Activated CD4-positive, alpha-beta memory T cell treated with anti-CD3 and anti-CD28 coated beads, Interleukin-2, amount 10 ng/mL, durations not matched to agents 7 days and 5 days (primary cell): ENCODE data around the gene STBD1. TPM values are rescaled to one million over a fixed set of nuclear protein-coding genes. Genes with fewer than 3 reads are reported as not detected.

Experiments used
- CTCF ChIA-PET: fragments of 350-600 bp; sonication (Branson Sonifier 250); formaldehyde crosslinking; loops from one replicate; lab custom pipeline; 2021; ENCODE audit warnings: antibody characterized with exemption, inconsistent platforms; lab: Charles Lee
- POLR2A ChIA-PET: fragments of 350-600 bp; sonication (Branson Sonifier 250); formaldehyde crosslinking; loops from one replicate; lab custom pipeline; 2021; ENCODE audit warnings: antibody characterized with exemption; lab: Charles Lee
- DNase-seq: peaks from one replicate; pipeline ENCODE4 v3.0.0-alpha.2; 2020
- H3K27ac Mint-ChIP-seq: one replicate; pipeline ENCODE4 v1.8.0; 2021; ENCODE audit warnings: mild to moderate bottlenecking, mixed read lengths
- H3K27me3 Mint-ChIP-seq: one replicate; pipeline ENCODE4 v1.8.0; 2021; ENCODE audit warnings: mixed read lengths
- H3K36me3 Mint-ChIP-seq: one replicate; pipeline ENCODE4 v1.8.0; 2021; ENCODE audit warnings: low read depth, mixed read lengths
- H3K4me1 Mint-ChIP-seq: one replicate; pipeline ENCODE4 v1.8.0; 2021; ENCODE audit warnings: mixed read lengths
- H3K4me3 Mint-ChIP-seq: one replicate; pipeline ENCODE4 v1.8.0; 2021; ENCODE audit warnings: mild to moderate bottlenecking, mixed read lengths
- H3K9me3 Mint-ChIP-seq: one replicate; pipeline ENCODE4 v1.8.0; 2021; ENCODE audit warnings: mixed read lengths
- total RNA-seq, 2 experiments: library from RNA; stranded (reverse); gene quantifications; one replicate each; pipeline ENCODE4 v1.2.3, GENCODE V29; 2021

Gene STBD1
- total RNA-seq, 2 experiments from 2014 or later = 5.5 to 5.8 TPM

- peaks cover 20% of the 10 kb centered on the region for H3K36me3 Mint-ChIP-seq
- DNase-seq = no peak
- ChIA-PET POLR2A (no interaction called here), CTCF (no interaction called here)
- H3K9me3 Mint-ChIP-seq = peaks cover 6% of the 10 kb centered on the region
- no peak overlapping the region for H3K27ac Mint-ChIP-seq
- peaks cover 7% of the 10 kb centered on the region for H3K27me3 Mint-ChIP-seq
- H3K4me3 Mint-ChIP-seq = no peak overlapping the region
- peaks cover 10% of the 10 kb centered on the region for H3K4me1 Mint-ChIP-seq
Observed at GRCh38 chr4:76311896-76312331, 5.4 kb downstream of the STBD1 start.

GRCh38 chr4:76312457-76312856 lies 5.9 kb downstream of the STBD1 start:
- Mint-ChIP-seq H3K27ac (no peak overlapping the region), H3K27me3 (peaks cover 12% of the 10 kb centered on the region), H3K4me3 (no peak overlapping the region), H3K4me1 (peaks cover 7% of the 10 kb centered on the region), H3K36me3 (peaks cover 21% of the 10 kb centered on the region), H3K9me3 (peaks cover 9% of the 10 kb centered on the region)
- ChIA-PET CTCF (no interaction called here), POLR2A (no interaction called here)
- no peak for DNase-seq

- ChIA-PET POLR2A (no interaction called here), CTCF (no interaction called here)
- Mint-ChIP-seq H3K9me3 (peaks cover 15% of the 10 kb centered on the region), H3K4me3 (no peak overlapping the region), H3K27me3 (peaks cover 20% of the 10 kb centered on the region), H3K36me3 (peaks cover 20% of the 10 kb centered on the region), H3K27ac (no peak overlapping the region), H3K4me1 (peaks cover 2% of the 10 kb centered on the region)
- no peak for DNase-seq
Observed at GRCh38 chr4:76313547-76313946, 7.0 kb downstream of the STBD1 start.

GRCh38 chr4:76315267-76315918 lies 8.9 kb downstream of the STBD1 start:
- peaks cover 26% of the 10 kb centered on the region for H3K27me3 Mint-ChIP-seq
- H3K9me3 Mint-ChIP-seq = peaks cover 24% of the 10 kb centered on the region
- ChIA-PET POLR2A (no interaction called here), CTCF (interaction anchor here (1.4 kb wide), 1 partner anchor 10 kb away, joined by 3 read pairs; no protein-coding TSS in a partner anchor)
- no peaks in the 10 kb centered on the region for H3K4me1 Mint-ChIP-seq
- no peak overlapping the region for H3K4me3 Mint-ChIP-seq
- H3K36me3 Mint-ChIP-seq = peaks cover 6% of the 10 kb centered on the region
- DNase-seq = no peak
- H3K27ac Mint-ChIP-seq = no peak overlapping the region

GRCh38 chr4:76316131-76316530 lies 9.6 kb downstream of the STBD1 start:
- POLR2A ChIA-PET = no interaction called here
- Mint-ChIP-seq H3K27ac (no peak overlapping the region), H3K4me3 (no peak overlapping the region), H3K27me3 (peaks cover 33% of the 10 kb centered on the region), H3K9me3 (peaks cover 30% of the 10 kb centered on the region), H3K4me1 (no peaks in the 10 kb centered on the region), H3K36me3 (peaks cover 6% of the 10 kb centered on the region)
- no peak for DNase-seq
- CTCF ChIA-PET = interaction anchor here (1.2 kb wide), 1 partner anchor 11 kb away, joined by 3 read pairs; no protein-coding TSS in a partner anchor

- POLR2A ChIA-PET = no interaction called here
- Mint-ChIP-seq H3K27ac (no peak overlapping the region), H3K9me3 (peaks cover 38% of the 10 kb centered on the region)
Observed at GRCh38 chr4:76322236-76322635, 15.7 kb downstream of the STBD1 start.

GRCh38 chr4:76325072-76325471 lies 18.5 kb downstream of the STBD1 start:
- CTCF ChIA-PET = no interaction called here
- DNase-seq = no peak
- H3K36me3 Mint-ChIP-seq = peaks cover 9% of the 10 kb centered on the region
- POLR2A ChIA-PET = no interaction called here
- no peaks in the 10 kb centered on the region for H3K4me1 Mint-ChIP-seq
- H3K27ac Mint-ChIP-seq = no peak overlapping the region
- peaks cover 28% of the 10 kb centered on the region for H3K9me3 Mint-ChIP-seq
- no peak overlapping the region for H3K4me3 Mint-ChIP-seq
- H3K27me3 Mint-ChIP-seq = peaks cover 17% of the 10 kb centered on the region

More at GRCh38 chr4:76322236-76322635, 15.7 kb downstream of the STBD1 start:
- H3K4me3 Mint-ChIP-seq = no peak overlapping the region
- H3K36me3 Mint-ChIP-seq = peaks cover 9% of the 10 kb centered on the region
- H3K27me3 Mint-ChIP-seq = peaks cover 26% of the 10 kb centered on the region
- no peak for DNase-seq
- H3K4me1 Mint-ChIP-seq = no peaks in the 10 kb centered on the region
- CTCF ChIA-PET = no interaction called here

- DNase-seq = no peak
- peaks cover 9% of the 10 kb centered on the region for H3K36me3 Mint-ChIP-seq
- ChIA-PET POLR2A (no interaction called here), CTCF (interaction anchor here (1.2 kb wide), 1 partner anchor 25 kb away, joined by 3 read pairs; no protein-coding TSS in a partner anchor)
- no peaks in the 10 kb centered on the region for H3K4me1 Mint-ChIP-seq
- H3K27me3 Mint-ChIP-seq = peaks cover 8% of the 10 kb centered on the region
- peaks cover 21% of the 10 kb centered on the region for H3K9me3 Mint-ChIP-seq
- H3K27ac Mint-ChIP-seq = no peak overlapping the region
- no peak overlapping the region for H3K4me3 Mint-ChIP-seq
Observed at GRCh38 chr4:76326515-76326914, 20.0 kb downstream of the STBD1 start.

- CTCF ChIA-PET = interaction anchor here (1.0 kb wide), 1 partner anchor 155 kb away, joined by 3 read pairs; no protein-coding TSS in a partner anchor
Observed at GRCh38 chr4:76334885-76335284, 28.4 kb downstream of the STBD1 start.

GRCh38 chr4:76339364-76339763 lies 32.8 kb downstream of the STBD1 start:
- no peak overlapping the region for H3K27ac Mint-ChIP-seq
- H3K4me3 Mint-ChIP-seq = no peak overlapping the region
- peaks cover 7% of the 10 kb centered on the region for H3K27me3 Mint-ChIP-seq
- H3K4me1 Mint-ChIP-seq = peaks cover 2% of the 10 kb centered on the region
- H3K9me3 Mint-ChIP-seq = no peaks in the 10 kb centered on the region
- H3K36me3 Mint-ChIP-seq = no peaks in the 10 kb centered on the region
- no peak for DNase-seq
- CTCF ChIA-PET = no interaction called here
- POLR2A ChIA-PET = no interaction called here

More at GRCh38 chr4:76334885-76335284, 28.4 kb downstream of the STBD1 start:
- no peaks in the 10 kb centered on the region for H3K36me3 Mint-ChIP-seq
- peaks cover 10% of the 10 kb centered on the region for H3K27me3 Mint-ChIP-seq
- H3K4me3 Mint-ChIP-seq = no peak overlapping the region
- POLR2A ChIA-PET = no interaction called here
- H3K4me1 Mint-ChIP-seq = peaks cover 2% of the 10 kb centered on the region
- H3K9me3 Mint-ChIP-seq = no peaks in the 10 kb centered on the region
- DNase-seq = no peak
- H3K27ac Mint-ChIP-seq = no peak overlapping the region

GRCh38 chr4:76341063-76341462 lies 34.5 kb downstream of the STBD1 start:
- no peak overlapping the region for H3K4me3 Mint-ChIP-seq
- no peaks in the 10 kb centered on the region for H3K4me1 Mint-ChIP-seq
- no peaks in the 10 kb centered on the region for H3K9me3 Mint-ChIP-seq
- H3K27ac Mint-ChIP-seq = no peak overlapping the region
- no peak for DNase-seq
- CTCF ChIA-PET = interaction anchor here (0.6 to 1.5 kb wide), 2 partner anchors 37 to 57 kb away, joined by 3 to 5 read pairs; no protein-coding TSS in a partner anchor
- H3K27me3 Mint-ChIP-seq = peaks cover 9% of the 10 kb centered on the region
- POLR2A ChIA-PET = no interaction called here
- no peaks in the 10 kb centered on the region for H3K36me3 Mint-ChIP-seq

GRCh38 chr4:76342191-76342590 lies 35.7 kb downstream of the STBD1 start:
- no peak overlapping the region for H3K27ac Mint-ChIP-seq
- peaks cover 1% of the 10 kb centered on the region for H3K9me3 Mint-ChIP-seq
- H3K27me3 Mint-ChIP-seq = peaks cover 9% of the 10 kb centered on the region
- no peaks in the 10 kb centered on the region for H3K4me1 Mint-ChIP-seq
- ChIA-PET POLR2A (interaction anchor here (0.9 to 1.4 kb wide), 2 partner anchors 37 to 41 kb away, joined by 3 read pairs; no protein-coding TSS in a partner anchor), CTCF (no interaction called here)
- no peak overlapping the region for H3K4me3 Mint-ChIP-seq
- no peak for DNase-seq
- H3K36me3 Mint-ChIP-seq = no peaks in the 10 kb centered on the region

- POLR2A ChIA-PET = interaction anchor here (0.9 to 1.4 kb wide), 3 partner anchors 37 to 60 kb away, joined by 3 read pairs; no protein-coding TSS in a partner anchor
- peaks cover 4% of the 10 kb centered on the region for H3K9me3 Mint-ChIP-seq
- no peaks in the 10 kb centered on the region for H3K4me1 Mint-ChIP-seq
Observed at GRCh38 chr4:76342803-76343202, 36.3 kb downstream of the STBD1 start.

More at GRCh38 chr4:76342803-76343202, 36.3 kb downstream of the STBD1 start:
- Mint-ChIP-seq H3K27me3 (peaks cover 9% of the 10 kb centered on the region), H3K36me3 (no peaks in the 10 kb centered on the region), H3K4me3 (no peak overlapping the region), H3K27ac (no peak overlapping the region)
- DNase-seq = no peak
- CTCF ChIA-PET = interaction anchor here (1.0 kb wide), 1 partner anchor 163 kb away, joined by 4 read pairs; no protein-coding TSS in a partner anchor
